Colon (tissue), 2 donors: ENCODE data around the gene GXYLT2.
"Not testable (repeated sequence)": the region's sequence is repeated elsewhere in the genome, so short reads cannot be mapped to it uniquely, and the experiment has no call there.

ENCODE experiments used
- FAIRE-seq: peaks from 2 replicates; lab custom pipeline; 2012; peaks lifted over from hg19 to GRCh38; lab: Jason Lieb, UNC
- donor health status: control.
- donor health status: control.

The GXYLT2 gene

GRCh38 chr3:72892081-72892775 is 4.4 kb downstream of the GXYLT2 start:
- FAIRE-seq, result no peak

GRCh38 chr3:72892870-72893269 is 5.0 kb downstream of the GXYLT2 start:
- no peak for FAIRE-seq

GRCh38 chr3:72894976-72895552 is 7.2 kb downstream of the GXYLT2 start:
- FAIRE-seq, result no peak

- no peak for FAIRE-seq
Measured at GRCh38 chr3:72896996-72897757, 9.3 kb downstream of the GXYLT2 start.

GRCh38 chr3:72897758-72898007 is 9.8 kb downstream of the GXYLT2 start:
- FAIRE-seq, result no peak

GRCh38 chr3:72899349-72899765 is 11.5 kb downstream of the GXYLT2 start:
- FAIRE-seq, result no peak

GRCh38 chr3:72900048-72900447 is 12.2 kb downstream of the GXYLT2 start:
- FAIRE-seq, result no peak

GRCh38 chr3:72901840-72902239 is 14.0 kb downstream of the GXYLT2 start:
- FAIRE-seq, result no peak

GRCh38 chr3:72903004-72903403 is 15.2 kb downstream of the GXYLT2 start:
- FAIRE-seq, result no peak

GRCh38 chr3:72904163-72904562 is 16.3 kb downstream of the GXYLT2 start:
- FAIRE-seq, result no peak

GRCh38 chr3:72906154-72906553 is 18.3 kb downstream of the GXYLT2 start:
- no peak for FAIRE-seq

GRCh38 chr3:72907131-72907711 is 19.4 kb downstream of the GXYLT2 start:
- no peak for FAIRE-seq

- FAIRE-seq, result no peak
Measured at GRCh38 chr3:72907731-72908620, 20.1 kb downstream of the GXYLT2 start.

- FAIRE-seq, result no peak
Measured at GRCh38 chr3:72909591-72909990, 21.7 kb downstream of the GXYLT2 start.

GRCh38 chr3:72912532-72912931 is 24.7 kb downstream of the GXYLT2 start:
- FAIRE-seq, result no peak

- no peak for FAIRE-seq
Measured at GRCh38 chr3:72914383-72914782, 26.5 kb downstream of the GXYLT2 start.

- no peak for FAIRE-seq
Measured at GRCh38 chr3:72916250-72916649, 28.4 kb downstream of the GXYLT2 start.

- FAIRE-seq, result no peak
Measured at GRCh38 chr3:72919520-72919919, 31.7 kb downstream of the GXYLT2 start.

- FAIRE-seq, result no peak
Measured at GRCh38 chr3:72924055-72924454, 36.2 kb downstream of the GXYLT2 start.

GRCh38 chr3:72928781-72929735 is 41.2 kb downstream of the GXYLT2 start:
- not testable (repeated sequence) for FAIRE-seq

- peak; percentile 90 for FAIRE-seq
Measured at GRCh38 chr3:72930754-72931153, 42.9 kb downstream of the GXYLT2 start.
